Measurements from ENCODE around the gene GLYATL1B. TPM values are rescaled to one million over a fixed set of nuclear protein-coding genes. Genes with fewer than 3 reads are reported as not detected.
"Not testable (repeated sequence)": the region's sequence is repeated elsewhere in the genome, so short reads cannot be mapped to it uniquely, and the experiment has no call there.

The GLYATL1B gene, protein sequence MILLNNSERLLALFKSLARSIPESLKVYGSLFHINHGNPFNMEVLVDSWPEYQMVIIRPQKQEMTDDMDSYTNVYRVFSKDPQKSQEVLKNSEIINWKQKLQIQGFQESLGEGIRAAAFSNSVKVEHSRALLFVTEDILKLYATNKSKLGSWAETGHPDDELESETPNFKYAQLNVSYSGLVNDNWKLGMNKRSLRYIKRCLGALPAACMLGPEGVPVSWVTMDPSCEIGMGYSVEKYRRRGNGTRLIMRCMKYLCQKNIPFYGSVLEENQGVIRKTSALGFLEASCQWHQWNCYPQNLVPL
- not detected for total RNA-seq
- long read RNA-seq = 0 reads

DNA sequence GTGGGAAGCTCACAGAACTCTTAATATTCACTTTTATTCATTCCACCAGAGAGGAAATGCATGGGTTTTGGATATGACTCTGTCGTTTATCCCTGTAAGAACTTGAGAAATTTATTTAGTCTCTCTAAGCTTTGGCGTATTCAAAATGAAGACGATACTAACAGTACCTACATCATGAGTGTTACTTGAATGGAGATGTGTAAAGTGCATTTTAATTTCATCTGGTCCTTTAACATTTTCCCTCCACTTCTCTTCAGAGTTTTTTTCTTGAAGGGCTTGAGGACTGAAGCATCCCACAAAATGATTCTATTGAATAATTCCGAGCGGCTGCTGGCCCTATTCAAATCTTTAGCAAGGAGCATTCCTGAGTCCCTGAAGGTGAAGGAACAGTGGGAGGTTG lies at the start of gene GLYATL1B:
GLYATL1B (plus strand) TSS at position 301 of the 400 bp plus-strand sequence; CDS start at position 301, 0 bp downstream.
- DNase-seq; intact Hi-C loops (cut with DNase I); ATAC-seq: not testable (repeated sequence)

DNA sequence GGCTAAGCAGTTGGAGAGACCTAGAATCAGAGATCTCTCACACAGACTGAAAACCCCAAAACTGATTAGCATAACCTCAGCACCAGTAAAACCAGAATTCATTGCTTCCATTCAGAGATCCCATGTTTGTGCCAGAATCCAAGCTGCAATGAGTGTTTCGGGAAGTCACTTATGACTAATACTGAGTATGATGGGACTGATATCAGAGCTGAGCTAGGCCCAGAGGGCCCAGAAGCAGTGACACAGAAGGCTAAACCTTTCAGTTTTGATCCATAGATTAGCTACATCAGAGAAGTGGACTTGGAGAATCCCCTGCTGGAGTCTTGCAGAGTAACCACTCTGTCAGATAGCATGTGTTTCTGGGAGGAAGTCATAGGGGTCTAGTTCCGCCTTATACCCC lies 49.6 kb upstream of the GLYATL1B start:
- ATAC-seq; DNase-seq; intact Hi-C loops (cut with DNase I): not testable (repeated sequence)

DNA sequence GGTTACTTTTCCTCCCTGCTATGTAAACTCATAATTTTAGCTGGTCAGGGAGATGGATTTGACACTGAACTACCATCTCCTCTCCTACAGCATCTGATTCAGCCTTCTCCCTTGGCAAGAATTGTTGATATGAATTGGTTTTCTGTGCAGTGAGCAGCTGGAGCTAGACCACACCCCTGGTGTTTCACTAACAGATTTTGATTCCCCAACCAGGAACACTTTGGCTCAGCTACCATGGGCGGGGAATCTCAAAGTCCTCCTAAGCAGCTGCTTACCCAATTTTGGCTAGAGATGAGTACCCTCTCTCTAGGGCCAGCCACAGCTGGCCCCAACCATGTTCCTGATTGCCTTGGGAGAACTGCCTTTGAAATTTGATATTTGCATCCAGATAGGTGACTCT lies 48.7 kb upstream of the GLYATL1B start:
- peak in 1 of 2 donors; percentile 21 for ATAC-seq
- DNase-seq; intact Hi-C loops (cut with DNase I): not testable (repeated sequence)

DNA sequence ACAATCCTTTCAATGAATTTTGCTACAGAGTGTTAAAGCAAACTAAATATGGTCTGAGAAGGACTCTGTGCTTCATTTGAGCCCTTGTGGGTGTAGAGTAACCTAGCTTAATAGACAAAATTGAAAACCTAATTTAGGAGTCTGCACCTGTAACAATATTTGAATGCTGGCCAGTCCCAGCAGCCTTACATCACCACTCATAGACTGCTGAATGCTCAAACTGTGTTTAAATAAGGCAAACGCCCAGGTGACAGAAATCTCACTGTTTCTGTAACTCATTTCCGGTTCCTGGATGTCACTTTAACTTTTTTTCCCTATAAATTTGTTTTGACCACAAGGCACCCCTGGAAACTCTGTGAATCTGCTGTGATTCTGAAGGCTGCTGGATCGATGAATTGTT lies 45.5 kb upstream of the GLYATL1B start:
- ATAC-seq = no peak
- no peak for DNase-seq
- intact Hi-C loops (cut with DNase I) = no loop called here

DNA sequence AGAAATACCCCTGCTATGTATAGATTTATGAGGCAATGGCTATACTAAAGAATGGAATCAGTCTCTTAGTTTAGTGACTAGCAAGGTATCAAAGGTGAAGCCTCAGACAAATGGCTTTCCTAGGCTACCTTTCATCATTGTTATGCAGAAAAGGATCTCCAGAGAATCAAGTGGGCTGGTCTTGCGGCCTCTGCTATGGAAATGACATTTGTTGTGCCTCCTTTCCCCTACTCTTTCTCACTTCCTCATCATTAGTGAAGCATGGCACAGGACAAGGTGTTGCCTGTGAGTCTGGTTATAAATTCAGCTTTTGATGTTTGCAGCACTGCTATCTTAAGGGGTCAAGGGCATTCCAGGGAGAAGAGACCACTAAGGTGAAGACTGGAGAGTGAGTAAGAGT lies 34.7 kb upstream of the GLYATL1B start:
- ATAC-seq; DNase-seq; intact Hi-C loops (cut with DNase I): not testable (repeated sequence)

DNA sequence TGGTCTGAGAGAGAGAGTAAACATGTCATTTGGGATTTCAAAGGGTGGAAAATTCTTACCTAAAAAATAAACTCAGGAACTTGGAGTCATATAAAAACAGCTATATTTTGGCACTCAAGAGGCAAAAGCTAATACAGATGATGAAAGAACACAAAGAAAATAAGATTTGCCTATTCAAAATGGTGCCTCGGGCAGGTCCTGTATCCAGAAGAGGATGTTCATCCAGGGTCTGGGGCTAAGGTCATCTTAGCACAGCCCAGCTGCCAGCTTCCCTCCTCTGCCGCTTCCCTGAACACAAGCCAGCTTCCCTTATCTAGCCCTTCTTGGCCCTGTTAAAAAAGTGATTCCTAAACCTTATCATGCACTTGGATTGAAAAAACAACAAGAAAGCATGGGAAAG lies 33.8 kb upstream of the GLYATL1B start:
- ATAC-seq; DNase-seq; intact Hi-C loops (cut with DNase I): not testable (repeated sequence)

DNA sequence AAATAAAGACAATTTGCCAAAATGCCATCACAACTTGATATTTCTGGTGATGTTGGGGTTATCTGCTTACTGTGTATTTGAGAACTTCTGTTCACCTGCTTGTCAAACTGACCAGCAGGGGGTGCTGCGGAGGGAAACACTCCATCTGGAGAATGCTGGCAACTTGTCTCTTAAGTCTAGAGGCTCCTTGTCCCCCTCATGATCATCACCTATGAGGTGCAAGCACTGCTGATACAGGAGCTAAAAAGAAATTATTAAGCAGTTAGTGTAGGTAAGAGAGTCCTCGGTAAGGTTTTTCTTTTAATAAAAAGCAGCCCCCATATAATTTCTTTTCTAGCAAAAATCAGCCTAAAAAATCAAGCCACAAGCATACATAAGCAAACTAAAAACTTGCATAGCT lies 32.7 kb upstream of the GLYATL1B start:
- intact Hi-C loops (cut with DNase I) = no loop called here
- peak; percentile 58 for DNase-seq
- peak in 1 of 2 donors; percentile 25 for ATAC-seq

DNA sequence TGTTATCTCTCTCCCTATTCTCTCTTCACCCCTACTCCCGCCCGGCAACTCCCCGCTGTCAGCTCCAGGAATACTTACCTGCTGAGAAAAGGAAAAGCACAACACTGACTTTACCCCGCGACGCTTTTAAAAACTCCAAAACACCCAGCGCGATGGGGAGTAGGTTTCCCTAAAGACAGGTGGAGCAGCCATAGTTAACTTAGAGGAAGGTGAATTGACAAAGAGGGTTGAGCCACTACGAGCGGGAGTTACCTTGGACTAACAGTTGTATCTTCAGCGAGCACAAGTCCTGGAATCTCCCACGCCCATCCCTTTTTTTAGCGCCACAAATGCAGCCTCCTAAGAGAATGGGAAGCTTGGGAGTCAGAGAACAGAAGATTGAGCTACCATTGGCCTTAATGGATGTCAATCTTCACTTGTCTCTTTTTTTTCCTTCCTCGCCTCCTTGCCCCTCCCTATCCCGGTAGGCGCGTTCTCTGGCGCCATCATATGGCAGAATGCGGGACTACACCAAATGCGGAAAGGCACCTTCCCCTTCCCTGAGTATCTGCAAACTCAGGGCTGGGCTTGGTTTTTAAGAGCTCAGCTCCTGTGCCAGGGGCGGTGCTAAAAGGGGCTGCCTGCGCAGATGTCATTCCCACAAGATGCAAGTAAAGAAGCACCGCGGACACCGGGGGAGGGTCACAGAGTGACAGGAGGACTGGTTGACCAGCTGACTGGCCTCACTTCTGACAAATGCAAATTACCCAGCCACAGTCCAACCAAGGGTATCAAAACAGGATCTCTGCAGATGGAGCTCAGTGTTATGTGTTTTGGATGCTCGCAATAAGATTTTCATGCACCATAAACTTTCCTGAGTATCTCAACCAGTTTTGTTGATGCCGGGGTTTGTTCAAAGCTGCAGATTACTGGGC lies 27.7 kb upstream of the GLYATL1B start:
- intact Hi-C loops (cut with DNase I) = loop anchor here in 1 of 2 donors (5.0 kb wide), 1 partner anchor 101 kb away; no protein-coding TSS in a partner anchor
- ATAC-seq = peak; percentile 87 to 95
- DNase-seq = peak; percentile 60

DNA sequence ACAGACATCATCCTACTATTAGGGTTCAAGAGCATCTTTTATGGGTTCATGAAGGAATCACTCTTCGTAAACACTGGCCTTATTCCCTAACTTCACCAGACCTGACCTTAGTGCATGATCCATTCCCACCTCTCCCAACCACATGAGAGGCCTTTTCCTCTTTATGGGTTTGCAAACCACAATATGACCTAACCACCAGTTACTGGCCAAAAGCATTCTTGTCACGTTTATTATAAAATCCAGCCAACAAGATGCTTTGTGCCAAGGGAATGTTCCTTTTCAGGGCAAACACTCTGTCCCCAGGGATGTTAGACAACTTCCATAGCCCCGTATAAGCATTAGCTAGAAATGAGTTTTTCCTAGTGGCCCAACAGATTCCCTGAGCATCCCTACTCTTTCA lies 26.0 kb upstream of the GLYATL1B start:
- ATAC-seq; intact Hi-C loops (cut with DNase I); DNase-seq: not testable (repeated sequence)

DNA sequence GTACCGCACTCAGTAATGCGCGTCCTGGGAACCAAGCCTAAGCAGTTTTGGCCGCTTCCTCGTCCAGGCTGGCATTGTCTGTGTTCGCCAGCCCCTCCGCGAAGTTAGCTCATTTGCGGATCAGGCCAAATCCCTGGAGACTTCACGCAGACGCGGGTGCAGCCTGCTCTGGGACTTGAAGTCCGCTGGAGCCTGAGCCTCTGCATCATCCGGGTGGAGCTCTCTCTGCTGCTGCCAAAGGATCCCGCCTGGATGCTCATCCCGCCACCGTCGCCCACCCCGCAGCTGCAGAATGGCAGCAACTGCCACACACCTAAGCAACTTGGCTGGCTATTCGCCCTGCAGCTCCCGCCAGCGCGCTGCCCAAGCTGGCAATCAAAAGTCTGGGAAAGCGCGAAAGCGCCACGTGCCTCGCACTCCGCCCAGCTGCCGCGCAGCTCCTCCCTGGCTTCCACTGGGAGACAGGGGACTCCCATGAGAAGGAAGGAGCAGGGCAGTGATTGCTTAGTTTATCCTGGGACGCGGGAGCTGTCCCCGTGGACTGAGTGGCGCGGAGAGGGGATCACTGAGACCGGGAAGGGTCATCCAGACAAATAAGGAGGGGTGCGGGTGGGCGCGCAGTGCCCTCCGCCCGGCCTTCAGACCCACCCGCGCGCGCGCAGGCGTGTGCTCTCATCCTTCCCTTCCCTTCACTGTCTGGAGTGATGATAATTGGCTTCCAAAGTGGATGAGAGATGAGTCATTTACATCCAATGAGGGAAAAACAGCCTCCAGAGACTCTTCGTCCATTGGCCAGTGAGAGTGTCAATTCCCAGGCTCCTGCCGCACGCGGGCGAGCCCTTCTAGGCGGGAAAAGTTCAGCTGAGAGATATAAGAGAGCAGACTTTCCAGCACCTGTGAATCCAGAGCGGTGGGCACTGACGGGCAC lies 23.2 kb upstream of the GLYATL1B start:
- intact Hi-C loops (cut with DNase I) = no loop called here
- no peak for DNase-seq
- ATAC-seq = no peak

DNA sequence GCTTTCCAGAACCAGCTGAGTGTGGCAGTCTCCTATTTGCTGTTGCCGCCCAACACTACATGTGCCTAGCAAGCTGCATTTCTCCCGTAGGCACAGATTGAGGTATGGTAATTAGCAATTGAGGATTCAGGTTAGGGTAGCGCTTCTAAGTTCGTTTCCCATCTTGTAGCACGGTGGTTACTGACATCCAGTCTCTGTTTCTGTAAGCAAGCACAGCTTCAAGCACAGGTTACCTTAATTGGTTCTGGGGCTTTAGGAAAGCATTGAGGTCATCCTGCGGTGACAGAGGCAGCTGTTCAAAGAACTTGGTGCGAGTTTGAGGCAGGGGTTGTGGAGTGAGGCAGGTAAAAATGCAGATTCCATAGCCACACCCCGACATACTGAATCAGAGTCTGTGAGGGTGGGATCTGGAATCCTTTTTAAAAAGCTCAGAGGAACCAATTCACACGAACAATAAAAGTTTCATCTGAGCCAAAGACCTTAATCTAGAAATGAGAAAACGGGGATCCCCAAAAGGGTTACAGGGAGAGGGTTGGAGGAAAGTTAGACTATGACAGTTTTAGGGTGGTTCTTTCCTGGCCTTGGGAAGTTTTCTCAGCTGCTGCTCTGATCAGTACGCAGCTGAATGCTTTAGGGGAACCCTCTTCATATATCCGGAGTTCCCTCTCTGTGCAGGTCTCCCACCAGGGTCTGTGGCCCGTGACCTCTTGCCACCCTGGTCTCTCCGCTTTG lies 21.9 kb upstream of the GLYATL1B start:
- ATAC-seq; DNase-seq; intact Hi-C loops (cut with DNase I): not testable (repeated sequence)

DNA sequence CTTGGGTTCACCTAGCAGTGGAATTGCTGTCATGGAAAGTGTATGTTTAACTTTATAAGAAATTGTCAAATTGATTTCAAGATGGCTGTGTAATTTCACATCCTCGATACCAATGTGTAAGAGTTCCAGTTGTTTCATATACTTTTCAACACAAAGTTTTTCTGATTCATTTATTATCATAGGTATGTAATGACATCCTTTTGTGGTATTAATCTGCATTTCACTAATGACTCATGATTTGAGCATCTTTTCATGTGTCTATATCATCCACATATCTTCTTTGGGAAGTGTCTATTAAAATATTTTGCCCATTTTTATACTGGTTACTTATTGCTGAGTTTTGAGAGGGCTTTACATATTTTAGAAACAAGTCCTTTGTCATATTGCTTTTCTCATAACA lies 17.0 kb upstream of the GLYATL1B start:
- intact Hi-C loops (cut with DNase I) = no loop called here
- DNase-seq (no peak), ATAC-seq (no peak)

DNA sequence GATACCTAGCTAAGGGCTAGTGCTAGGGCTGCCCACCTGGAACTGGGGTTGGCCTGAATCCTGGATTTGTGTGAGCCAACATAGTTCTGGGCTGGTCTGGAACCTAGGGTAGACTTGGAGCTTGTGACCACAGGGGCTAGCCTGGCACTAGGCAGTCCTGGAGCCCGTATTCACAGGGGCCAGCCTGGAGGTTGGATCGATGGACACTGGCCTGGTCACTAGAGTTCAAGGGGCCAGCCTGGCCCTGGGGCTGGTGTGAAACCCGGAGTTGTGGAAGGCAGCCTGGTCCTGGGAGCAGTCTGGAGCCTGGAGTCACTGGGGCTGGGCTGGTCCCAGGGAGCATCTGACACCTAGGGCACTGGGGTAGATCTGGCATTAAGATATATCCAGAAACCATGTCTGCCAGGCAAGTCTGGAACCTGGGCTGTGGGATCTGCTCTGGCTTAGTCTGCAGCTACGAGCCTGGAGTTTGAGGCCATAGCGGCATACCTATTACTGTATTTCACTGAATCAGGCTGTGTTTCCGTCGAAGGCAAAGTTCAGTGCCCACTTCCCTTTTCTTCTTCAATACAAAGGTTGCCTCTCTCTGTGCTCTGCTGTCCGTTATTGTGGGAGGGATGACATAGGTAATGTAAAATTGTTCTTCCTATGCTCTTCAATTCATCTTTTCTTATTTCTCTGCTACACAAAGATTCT lies 9.1 kb upstream of the GLYATL1B start:
- intact Hi-C loops (cut with DNase I) = no loop called here
- ATAC-seq = no peak
- no peak for DNase-seq

DNA sequence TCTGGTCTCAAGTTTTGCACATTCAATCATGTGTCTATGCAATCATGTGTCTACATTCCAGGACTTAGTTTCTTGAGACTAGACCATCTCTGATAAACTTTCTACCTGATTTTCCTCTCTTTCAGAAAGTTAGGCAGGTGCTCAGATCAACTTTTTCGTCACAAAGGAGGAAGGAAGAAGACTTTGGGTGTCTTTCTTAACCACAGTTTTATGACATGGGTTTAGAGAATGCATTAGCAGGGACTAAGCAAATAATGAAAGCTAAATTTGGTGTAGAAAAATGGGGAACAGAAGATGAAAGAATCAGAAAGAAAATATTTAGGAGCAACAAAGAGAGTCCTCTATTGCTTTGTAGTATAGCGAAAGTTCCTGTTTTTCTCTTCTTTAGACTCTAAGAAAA lies 7.7 kb upstream of the GLYATL1B start:
- intact Hi-C loops (cut with DNase I) = no loop called here
- no peak for DNase-seq
- no peak for ATAC-seq

DNA sequence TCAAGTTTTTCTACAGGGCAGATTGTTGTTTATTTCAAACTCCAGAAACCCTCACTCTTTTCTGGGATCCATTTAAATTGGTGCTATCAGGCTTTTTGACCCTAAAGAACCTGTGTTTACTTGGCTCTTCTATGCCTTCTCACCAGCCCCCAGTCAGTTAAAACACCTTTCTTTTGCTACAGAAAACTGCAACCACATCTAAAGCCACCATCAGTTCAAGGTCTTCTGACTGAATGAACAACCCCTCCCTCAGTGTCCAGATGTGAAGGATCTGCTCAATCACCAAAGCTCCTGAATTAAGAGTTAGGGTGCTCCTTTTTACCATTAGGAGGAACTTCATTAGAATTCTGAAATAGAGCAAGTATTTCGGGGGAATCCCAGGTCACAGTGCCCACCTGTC lies 7.0 kb upstream of the GLYATL1B start:
- DNase-seq (no peak), ATAC-seq (no peak)
- intact Hi-C loops (cut with DNase I) = no loop called here

DNA sequence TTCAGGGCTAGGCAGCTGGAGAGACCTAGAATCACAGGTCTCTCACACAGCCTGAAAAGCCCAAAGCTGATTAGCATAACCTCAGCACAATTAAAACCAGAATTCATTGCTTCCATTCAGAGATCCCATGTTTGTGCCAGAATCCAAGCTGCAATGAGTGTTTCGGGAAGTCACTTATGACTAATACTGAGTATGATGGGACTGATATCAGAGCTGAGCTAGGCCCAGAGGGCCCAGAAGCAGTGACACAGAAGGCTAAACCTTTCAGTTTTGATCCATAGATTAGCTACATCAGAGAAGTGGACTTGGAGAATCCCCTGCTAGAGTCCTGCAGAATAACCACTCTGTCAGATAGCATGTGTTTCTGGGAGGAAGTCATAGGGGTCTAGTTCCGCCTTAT lies 5.7 kb upstream of the GLYATL1B start:
- DNase-seq; ATAC-seq; intact Hi-C loops (cut with DNase I): not testable (repeated sequence)

DNA sequence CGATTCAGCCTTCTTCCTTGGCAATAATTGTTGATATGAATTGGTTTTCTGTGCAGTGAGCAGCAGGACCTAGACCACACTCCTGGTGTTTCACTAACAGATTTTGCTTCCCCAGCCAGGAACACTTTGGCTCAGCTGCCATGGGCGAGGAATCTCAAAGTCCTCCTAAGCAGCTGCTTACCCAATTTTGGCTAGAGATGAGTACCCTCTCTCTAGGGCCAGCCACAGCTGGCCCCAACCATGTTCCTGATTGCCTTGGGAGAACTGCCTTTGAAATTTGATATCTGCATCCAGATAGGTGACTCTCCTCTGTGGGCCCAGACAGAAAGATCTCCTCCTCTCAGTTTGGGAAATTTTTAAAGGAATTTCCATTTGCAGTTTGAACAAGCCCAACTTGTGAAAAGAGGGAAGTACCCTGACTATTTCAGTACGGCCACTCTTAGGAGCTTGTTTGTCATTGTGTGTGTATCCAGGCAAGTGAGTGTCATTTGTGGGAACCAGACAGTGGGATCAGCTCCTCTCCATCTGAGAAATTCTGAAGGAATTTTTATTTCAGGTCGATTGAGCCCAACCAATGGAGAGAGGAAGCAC lies 4.6 kb upstream of the GLYATL1B start:
- ATAC-seq; DNase-seq; intact Hi-C loops (cut with DNase I): not testable (repeated sequence)

Data from left cardiac atrium (tissue), 4 donors.